Measurements from ENCODE around the gene ORC2. TPM values are rescaled to one million over a fixed set of nuclear protein-coding genes. Genes with fewer than 3 reads are reported as not detected.

Gene ORC2
- polyA plus RNA-seq, 2 of the 4 experiments (the other 2 are of a cell fraction), result 20.9 to 24.5 TPM

- ChIA-PET POLR2A (interaction anchor here (0.6 kb wide), 1 partner anchor 109 kb away, joined by 7 read pairs; no protein-coding TSS in a partner anchor), CTCF (interaction anchor here (0.8 kb wide), 1 partner anchor 13 kb away, joined by 4 read pairs; the partner anchor contains the start of gene ORC2)
- no peaks in the 10 kb centered on the region for H3K9me3 ChIP-seq
- no peak for TF ChIP-seq HDAC2 (IDR thresholded peaks at IDR 0.05)
- TF ChIP-seq FOSL2 (IDR thresholded peaks at IDR 0.05), result no peak
- no peak for TF ChIP-seq FOSL2 (CRISPR knock-in tag; IDR thresholded peaks at IDR 0.05)
- no peak for TF ChIP-seq ZSCAN20 (CRISPR knock-in tag; IDR thresholded peaks at IDR 0.05)
- no peak for TF ChIP-seq HES2 (IDR thresholded peaks at IDR 0.05)
- TF ChIP-seq NFE2L2 (conservative IDR thresholded peaks at IDR 0.05; ENCODE audit: low read length), result no peak
- TF ChIP-seq PBX3 (IDR thresholded peaks at IDR 0.05), result no peak
- TF ChIP-seq MAZ (IDR thresholded peaks at IDR 0.05; ENCODE audit: borderline replicate concordance, low read depth, low read length), result no peak
- no peak for TF ChIP-seq RNF2 (IDR thresholded peaks at IDR 0.05; ENCODE audit: borderline replicate concordance, low read depth)
- no peak for TF ChIP-seq EHMT2 (IDR thresholded peaks at IDR 0.05; ENCODE audit: low read depth)
- TF ChIP-seq ELK1 (IDR thresholded peaks at IDR 0.05; ENCODE audit: low read depth, low read length), result no peak
- no peak for TF ChIP-seq KDM5A (IDR thresholded peaks at IDR 0.05)
- no peak for TF ChIP-seq TFCP2L1 (CRISPR knock-in tag; IDR thresholded peaks at IDR 0.05)
- TF ChIP-seq ZNF302 (CRISPR knock-in tag; IDR thresholded peaks at IDR 0.05), result no peak
- no peak for TF ChIP-seq CHD4 (IDR thresholded peaks at IDR 0.05; ENCODE audit: borderline replicate concordance)
- no peak for TF ChIP-seq CBX2 (IDR thresholded peaks at IDR 0.05; ENCODE audit: borderline replicate concordance, low read depth)
- TF ChIP-seq, protein P1, sequence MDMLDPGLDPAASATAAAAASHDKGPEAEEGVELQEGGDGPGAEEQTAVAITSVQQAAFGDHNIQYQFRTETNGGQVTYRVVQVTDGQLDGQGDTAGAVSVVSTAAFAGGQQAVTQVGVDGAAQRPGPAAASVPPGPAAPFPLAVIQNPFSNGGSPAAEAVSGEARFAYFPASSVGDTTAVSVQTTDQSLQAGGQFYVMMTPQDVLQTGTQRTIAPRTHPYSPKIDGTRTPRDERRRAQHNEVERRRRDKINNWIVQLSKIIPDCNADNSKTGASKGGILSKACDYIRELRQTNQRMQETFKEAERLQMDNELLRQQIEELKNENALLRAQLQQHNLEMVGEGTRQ (IDR thresholded peaks at IDR 0.05), result no peak
- TF ChIP-seq HEYL (CRISPR knock-in tag; IDR thresholded peaks at IDR 0.05), result no peak
- TF ChIP-seq HMGXB4 (CRISPR knock-in tag; IDR thresholded peaks at IDR 0.05; ENCODE audit: borderline replicate concordance), result no peak
- TF ChIP-seq EHF (CRISPR knock-in tag; IDR thresholded peaks at IDR 0.05), result no peak
- FAIRE-seq (no peak), ATAC-seq (no peak), DNase-seq (ENCODE audit: low read depth in 1 of 2, low spot score in 1 of 2) (no peak)
- peaks cover 12% of the 10 kb centered on the region for H3K4me1 ChIP-seq
- no peak overlapping the region for H3K4me2 ChIP-seq
- H3K27ac ChIP-seq, result no peak overlapping the region
- 86% methylated on average over 3 of the region's 3 CpGs for WGBS (ENCODE audit: missing lambda C conversion rate)
- no peak overlapping the region for H3K4me3 ChIP-seq
These were observed 13.1 kb downstream of the ORC2 start for GRCh38 chr2:200950378-200950777.

DNA sequence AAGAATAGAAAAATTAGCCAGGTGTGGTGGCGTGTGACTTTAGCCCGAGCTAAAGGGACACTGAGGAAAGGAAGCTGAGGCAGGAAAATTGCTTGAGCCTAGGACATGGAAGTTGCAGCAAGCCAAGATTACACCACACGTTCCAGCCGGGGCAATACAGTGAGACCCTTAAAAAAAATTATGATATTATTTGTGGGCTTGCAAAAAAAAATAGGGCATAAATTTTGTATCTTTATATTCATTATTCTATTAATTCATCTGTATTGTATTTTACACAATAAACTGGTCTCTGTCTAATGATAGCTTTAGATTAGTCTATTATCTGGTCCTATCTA lies 18.1 kb downstream of the ORC2 start:
- WGBS (ENCODE audit: missing lambda C conversion rate), result 86% methylated on average over 4 of the region's 4 CpGs
- POLR2A ChIA-PET, result interaction anchor here (1.3 kb wide), 1 partner anchor 18 kb away, joined by 5 read pairs; the partner anchor contains the start of gene ORC2
- DNase-seq (ENCODE audit: low read depth in 1 of 2, low spot score in 1 of 2) (no peak), ATAC-seq (no peak), FAIRE-seq (no peak)
- no peak overlapping the region for H3K4me3 ChIP-seq
- no peaks in the 10 kb centered on the region for H3K9me3 ChIP-seq
- H3K4me1 ChIP-seq, result peaks cover 32% of the 10 kb centered on the region
- CTCF ChIA-PET, result interaction anchor here (1.1 to 2.2 kb wide), 7 partner anchors 14 to 233 kb away, joined by 3 to 8 read pairs (median 5); partner anchors contain the start of gene ORC2
- TF ChIP-seq NFE2L2 (conservative IDR thresholded peaks at IDR 0.05; ENCODE audit: low read length) (no peak), PBX3 (IDR thresholded peaks at IDR 0.05) (no peak), TFCP2L1 (CRISPR knock-in tag; IDR thresholded peaks at IDR 0.05) (0 out of 2 replicates have a peak, but pooled peaks have one; percentile 22)
- H3K4me2 ChIP-seq, result peak overlapping the region; percentile 63
- peak overlapping the region; percentile 82 to 85 for H3K27ac ChIP-seq
